ENCODE measurements around the gene SHISAL1.

Gene SHISAL1

GRCh38 chr22:44341431-44342346, 28.9 kb upstream of the SHISAL1 start:
- DNase-seq, result no peak

DNA sequence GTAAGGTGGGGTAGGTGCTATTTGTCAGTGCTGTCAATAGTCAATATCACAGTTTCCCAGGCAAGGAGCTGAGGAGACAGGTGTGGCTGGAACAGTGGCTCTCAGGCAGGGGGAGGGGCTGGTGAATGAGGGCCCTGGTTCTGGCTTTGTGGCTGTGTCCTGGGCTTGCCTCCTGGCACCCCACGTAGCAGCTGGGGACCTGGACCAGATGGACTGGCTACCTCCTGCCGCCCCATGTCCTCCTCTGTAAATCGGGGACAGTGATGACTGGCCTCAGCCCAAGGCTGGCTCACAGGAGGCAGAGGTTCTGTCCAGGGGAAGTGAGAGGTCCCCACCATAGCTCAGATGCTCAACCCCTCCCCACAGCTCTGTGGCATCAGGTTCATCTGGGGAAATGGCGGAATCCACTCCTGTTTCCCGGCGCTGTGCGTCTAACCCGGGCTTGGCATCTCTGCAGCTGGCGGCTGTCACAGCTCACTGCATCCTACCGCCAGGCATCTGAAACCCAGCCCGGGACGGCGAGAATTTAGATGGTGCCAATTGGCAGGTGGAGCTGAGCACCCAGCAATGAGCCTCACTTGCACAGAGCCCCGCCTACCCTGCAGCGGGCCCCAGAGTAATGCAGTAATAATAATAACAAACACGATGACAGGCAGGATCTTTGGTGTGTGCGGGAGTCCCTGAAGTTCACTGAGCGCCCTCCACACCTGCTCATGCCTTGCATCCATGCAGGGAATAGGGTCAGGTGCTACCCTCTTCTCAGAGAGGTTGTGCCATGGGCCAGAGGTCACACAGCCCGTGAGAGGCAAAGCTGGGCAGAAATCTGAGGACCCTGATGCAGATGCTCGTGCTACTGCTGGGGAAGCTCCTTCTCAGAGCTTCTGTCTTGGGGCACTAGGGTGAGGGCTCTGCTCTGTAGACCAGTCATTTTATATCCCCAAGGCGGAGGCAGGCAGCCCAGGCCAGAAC, 27.8 kb upstream of the SHISAL1 start:
- DNase-seq, result no peak

- no peak for DNase-seq
Observed at GRCh38 chr22:44338906-44339305, 26.2 kb upstream of the SHISAL1 start.

- no peak for DNase-seq
Observed at GRCh38 chr22:44338177-44338810, 25.5 kb upstream of the SHISAL1 start.

DNA sequence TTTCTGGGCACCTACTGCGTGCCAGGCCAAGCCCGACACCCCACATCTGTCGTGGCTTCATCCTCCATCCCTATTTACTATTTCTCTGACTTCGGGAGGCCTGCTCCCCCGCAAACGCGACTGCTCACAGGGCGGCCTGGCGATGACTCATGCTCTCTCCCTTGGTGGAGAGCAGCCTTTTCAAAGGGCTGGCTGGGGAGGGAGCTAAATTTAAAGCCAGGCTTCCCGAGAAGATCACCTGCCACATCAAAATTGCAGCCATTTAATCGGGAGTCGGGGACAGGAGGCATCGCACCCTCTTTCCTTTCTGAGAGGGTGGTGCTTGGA, 24.9 kb upstream of the SHISAL1 start:
- no peak for DNase-seq

- DNase-seq, result no peak
Observed at GRCh38 chr22:44336962-44337677, 24.4 kb upstream of the SHISAL1 start.

GRCh38 chr22:44335903-44336803, 23.4 kb upstream of the SHISAL1 start:
- no peak for DNase-seq

- no peak for DNase-seq
Observed at GRCh38 chr22:44335066-44335839, 22.5 kb upstream of the SHISAL1 start.

GRCh38 chr22:44333847-44334635, 21.3 kb upstream of the SHISAL1 start:
- DNase-seq, result no peak

DNA sequence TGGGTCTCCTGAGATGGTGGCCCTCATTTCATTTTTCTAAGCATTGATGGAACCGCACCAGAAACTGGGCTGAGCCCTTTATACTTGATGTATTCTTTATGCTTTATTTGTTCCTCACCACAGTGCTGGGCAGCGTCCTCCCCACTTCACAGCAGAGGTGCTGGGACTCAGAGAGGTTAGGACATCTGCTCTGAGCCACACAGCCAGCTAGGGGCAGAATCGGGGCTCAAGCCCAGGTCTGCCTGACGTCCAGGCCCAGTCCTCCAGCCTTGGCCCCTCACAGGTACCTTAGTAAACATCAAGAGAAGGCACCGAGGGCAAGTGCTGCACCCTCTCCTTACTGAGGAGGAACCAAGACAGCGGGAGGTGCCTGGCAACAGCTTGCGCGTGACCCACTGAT, 20.2 kb upstream of the SHISAL1 start:
- no peak for DNase-seq

- DNase-seq, result no peak
Observed at GRCh38 chr22:44331881-44332714, 19.3 kb upstream of the SHISAL1 start.

- no peak for DNase-seq
Observed at GRCh38 chr22:44330744-44331660, 18.3 kb upstream of the SHISAL1 start.

GRCh38 chr22:44330188-44330743, 17.5 kb upstream of the SHISAL1 start:
- no peak for DNase-seq

DNA sequence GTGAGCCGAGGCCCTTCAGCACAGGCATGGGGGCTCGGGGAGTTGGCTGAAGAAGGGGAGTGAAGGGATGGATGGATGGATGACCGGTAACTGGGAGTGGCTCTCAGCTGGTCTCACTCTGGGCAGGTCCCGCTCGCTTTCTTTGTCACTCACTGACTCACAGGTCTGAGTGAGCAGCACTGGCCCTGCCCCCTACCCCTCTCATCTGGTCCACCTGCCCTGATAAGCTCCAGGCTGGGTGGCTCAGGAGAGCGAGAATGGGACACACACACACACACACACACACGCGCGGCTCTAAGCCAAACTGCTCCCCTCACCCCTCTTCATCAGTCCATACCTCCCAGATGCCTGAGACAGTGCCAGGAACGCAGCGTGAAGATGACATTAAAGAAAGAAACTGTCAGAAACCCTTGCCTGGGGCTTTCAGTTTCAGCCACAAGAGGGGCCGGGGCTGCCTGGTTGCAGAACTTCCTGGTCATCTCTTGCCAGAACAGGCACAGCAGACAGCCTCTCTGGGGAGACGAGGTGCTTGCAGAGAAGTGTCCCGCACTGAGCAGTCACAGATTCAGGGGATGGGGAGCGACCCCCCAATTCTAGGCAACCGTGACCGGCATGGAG, 16.5 kb upstream of the SHISAL1 start:
- no peak for DNase-seq

- DNase-seq, result no peak
Observed at GRCh38 chr22:44328762-44329161, 16.0 kb upstream of the SHISAL1 start.

DNA sequence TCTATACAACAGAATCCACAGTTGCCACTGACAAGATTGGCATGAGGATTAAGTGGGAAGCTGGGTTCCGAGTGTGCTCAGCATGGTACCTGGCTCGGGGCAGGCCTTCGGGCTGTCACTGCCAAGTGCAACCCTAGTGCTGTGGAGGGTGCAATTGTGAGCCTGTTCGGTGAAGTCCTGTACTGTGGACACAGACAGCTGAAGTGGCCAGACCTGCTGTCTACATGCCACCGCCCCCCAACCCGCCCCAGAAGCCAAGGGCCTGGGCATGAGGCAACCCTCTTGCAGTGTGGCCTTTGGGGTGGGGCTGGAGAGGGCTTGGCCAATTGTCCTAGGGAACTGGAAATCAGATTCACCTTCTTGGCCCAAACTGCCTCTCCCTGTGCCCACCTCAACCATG, 15.6 kb upstream of the SHISAL1 start:
- DNase-seq, result no peak

GRCh38 chr22:44326491-44326885, 13.7 kb upstream of the SHISAL1 start:
- no peak for DNase-seq
